Sigmoid colon (tissue), 7 donors: ENCODE results near the gene VANGL1. TPM values are rescaled to one million over a fixed set of nuclear protein-coding genes. Genes with fewer than 3 reads are reported as not detected.

ENCODE experiments used
- DNase-seq: peaks from one replicate; pipeline ENCODE4 v3.0.0-alpha.2; 2019
- H3K27ac ChIP-seq, 4 donors: fragments of 200-600 bp; sonication (generic); one replicate each; pipeline ENCODE4 v1.5.1; 2016 to 2019; ENCODE audit warnings: mild to moderate bottlenecking in 1 of 4
- H3K27me3 ChIP-seq, 3 donors: fragments of 200-600 bp; sonication (generic); one replicate each; pipeline ENCODE4 v1.5.1; 2019; ENCODE audit warnings: mild to moderate bottlenecking in 1 of 3
- H3K36me3 ChIP-seq, 4 donors: fragments of 200-600 bp; sonication (generic); one replicate each; pipeline ENCODE4 v1.5.1; 2016 to 2019
- H3K4me1 ChIP-seq, 4 donors: fragments of 200-600 bp; sonication (generic); one replicate each; pipeline ENCODE4 v1.5.1; 2017 to 2019
- H3K4me3 ChIP-seq, 4 donors: fragments of 200-600 bp; sonication (generic); one replicate each; pipeline ENCODE4 v1.5.1; 2017 to 2019; ENCODE audit warnings: mild to moderate bottlenecking in 2 of 4, moderate library complexity in 1 of 4
- H3K9me3 ChIP-seq, 4 donors: fragments of 200-600 bp in 3 of 4; sonication (generic) in 3 of 4; one replicate each; pipeline versions ENCODE4 v1.5.1 to v1.6.1; 2013 to 2019
- CTCF ChIP-seq, 4 experiments: fragments of 450-650 bp in 3 of 4; fragments of 200-600 bp in 1 of 4; IDR thresholded peaks; one replicate each; pipeline ENCODE4 v1.5.1; 2016 to 2019; ENCODE audit warnings: antibody characterized with exemption in 4 of 4, mild to moderate bottlenecking in 3 of 4, moderate library complexity in 2 of 4
- EP300 ChIP-seq, 4 donors: sonication (generic); formaldehyde crosslinking; IDR thresholded peaks; one replicate each; pipeline ENCODE4 v1.6.1; 2017; ENCODE audit warnings: antibody characterized with exemption in 4 of 4
- POLR2A ChIP-seq, 2 donors: fragments of 450-650 bp; IDR thresholded peaks; one replicate each; pipeline ENCODE4 v1.6.1; 2016; ENCODE audit warnings: antibody characterized with exemption in 2 of 2, mild to moderate bottlenecking in 2 of 2, moderate library complexity in 2 of 2
- POLR2AphosphoS5 ChIP-seq, 4 donors: sonication (generic); formaldehyde crosslinking; IDR thresholded peaks; one replicate each; pipeline ENCODE4 v1.6.1; 2017; ENCODE audit warnings: antibody characterized with exemption in 4 of 4
- WGBS, 2 donors: extraction: QIAGEN DNeasy Blood & Tissue Kit; methylation state at CpG; one replicate each; pipeline ENCODE4 v1.1.7; 2013; 5-methylcytosine and 5-hydroxymethylcytosine counted together
- intact Hi-C: fragments of 100-400 bp; cut with DNase I; formaldehyde crosslinking; loops from one replicate; pipeline ENCODE4 v1.15.1; 2023
- polyA plus RNA-seq, 3 donors: library from polyadenylated mRNA; stranded (reverse); fragments of 200-250 nt; gene quantifications; one replicate each; pipeline ENCODE4 v1.2.3, GENCODE V29; 2013
- total RNA-seq, 4 donors: library from RNA; depleted of rRNA; stranded (reverse); fragments of >200 nt; gene quantifications; one replicate each; pipeline ENCODE4 v1.1.0, GENCODE V29; 2016
- donor health status: healthy with polysubstance abuse.
- donor health status: Bipolar disorder and iron deficiency.
- donor health status: healthy.

The VANGL1 gene
- total and polyA plus RNA-seq, 7 donors, result 1.2 to 14.7 (median 7.1) TPM

GRCh38 chr1:115671176-115671934, 29.6 kb downstream of the VANGL1 start:
- no peaks in the 10 kb centered on the region for H3K9me3 ChIP-seq
- no peak for DNase-seq
- H3K36me3 ChIP-seq, result peaks cover 0 to 4% (median 0%) of the 10 kb centered on the region in 4 donors
- no peak overlapping the region for H3K4me3 ChIP-seq
- peak overlapping the region; percentile 62 to 93 (median 81) for H3K27ac ChIP-seq
- H3K4me1 ChIP-seq, result peaks cover 0 to 84% (median 62%) of the 10 kb centered on the region in 4 donors
- intact Hi-C loops, result no loop called here
- no peaks in the 10 kb centered on the region for H3K27me3 ChIP-seq
- peak in 1 of 4 donors; percentile 9 for TF ChIP-seq POLR2AphosphoS5 (IDR thresholded peaks at IDR 0.05)
- no peak for TF ChIP-seq POLR2A (IDR thresholded peaks at IDR 0.05)
- 29 to 66% methylated on average over 19 of the region's 19 CpGs for WGBS, 2 donors

GRCh38 chr1:115672224-115673009, 30.6 kb downstream of the VANGL1 start:
- WGBS, 2 donors, result 95% methylated on average over 13 of the region's 13 CpGs

GRCh38 chr1:115676498-115677181, 34.9 kb downstream of the VANGL1 start:
- no peaks in the 10 kb centered on the region for H3K36me3 ChIP-seq
- peak overlapping the region in 3 of 4 donors; percentile 81 to 93 (median 82) for H3K27ac ChIP-seq
- peaks cover 0 to 79% (median 72%) of the 10 kb centered on the region in 4 donors for H3K4me1 ChIP-seq
- intact Hi-C loops, result loop anchor here (5.0 kb wide), 1 partner anchor 34 kb away; the partner anchor contains the start of gene VANGL1
- WGBS, 2 donors, result 21 to 71% methylated on average over 7 of the region's 7 CpGs
- DNase-seq, result no peak
- TF ChIP-seq POLR2A (IDR thresholded peaks at IDR 0.05) (no peak), EP300 (IDR thresholded peaks at IDR 0.05) (no peak), CTCF (IDR thresholded peaks at IDR 0.05) (no peak), POLR2AphosphoS5 (IDR thresholded peaks at IDR 0.05) (no peak)
- H3K9me3 ChIP-seq, result no peaks in the 10 kb centered on the region
- no peak overlapping the region for H3K4me3 ChIP-seq
- no peaks in the 10 kb centered on the region for H3K27me3 ChIP-seq

More at GRCh38 chr1:115672224-115673009, 30.6 kb downstream of the VANGL1 start:
- intact Hi-C loops, result no loop called here
- TF ChIP-seq CTCF (IDR thresholded peaks at IDR 0.05) (no peak), EP300 (IDR thresholded peaks at IDR 0.05) (no peak), POLR2AphosphoS5 (IDR thresholded peaks at IDR 0.05) (no peak), POLR2A (IDR thresholded peaks at IDR 0.05) (no peak)
- Histone ChIP-seq H3K36me3 (peaks cover 0 to 4% (median 0%) of the 10 kb centered on the region in 4 donors), H3K4me1 (peaks cover 0 to 81% (median 65%) of the 10 kb centered on the region in 4 donors), H3K4me3 (no peak overlapping the region), H3K27me3 (no peaks in the 10 kb centered on the region), H3K27ac (peak overlapping the region in 3 of 4 donors; percentile 77 to 93 (median 85)), H3K9me3 (no peaks in the 10 kb centered on the region)
- no peak for DNase-seq

- intact Hi-C loops, result loop anchor here (5.0 kb wide), 1 partner anchor 35 kb away; the partner anchor contains the start of gene VANGL1
- TF ChIP-seq CTCF (IDR thresholded peaks at IDR 0.05) (no peak), POLR2AphosphoS5 (IDR thresholded peaks at IDR 0.05) (no peak), POLR2A (IDR thresholded peaks at IDR 0.05) (no peak), EP300 (IDR thresholded peaks at IDR 0.05) (no peak)
- 66 to 67% methylated on average over 3 of the region's 3 CpGs for WGBS, 2 donors
- H3K27me3 ChIP-seq, result no peaks in the 10 kb centered on the region
- peaks cover 0 to under 1% (median 0%) of the 10 kb centered on the region in 4 donors for H3K36me3 ChIP-seq
- H3K27ac ChIP-seq, result peak overlapping the region in 3 of 4 donors; percentile 81 to 93 (median 82)
- no peaks in the 10 kb centered on the region for H3K9me3 ChIP-seq
- H3K4me3 ChIP-seq, result no peak overlapping the region
- DNase-seq, result no peak
- H3K4me1 ChIP-seq, result peaks cover 0 to 73% (median 67%) of the 10 kb centered on the region in 4 donors
These were observed 35.4 kb downstream of the VANGL1 start for GRCh38 chr1:115677182-115677555.
